Fibroblast of lung (primary cell): ENCODE results near the gene CGNL1.
A peak's percentile ranks its signal among the peaks of the same experiment; 100 is the strongest.

Experiments
- EZH2 ChIP-seq: IDR thresholded peaks from 2 replicates; pipeline ENCODE4 v1.5.1; 2012; ENCODE audit warnings: low read length, control low read depth, mild to moderate bottlenecking; ENCODE audit errors: missing control alignments
- TF ChIP-seq, protein P1 (sequence below), 2 donors: IDR thresholded peaks in 1 of 2; conservative IDR thresholded peaks in 1 of 2; 1 replicate in 1 of 2; 2 replicates in 1 of 2; pipeline ENCODE4 v1.5.1; 2011 to 2012; ENCODE audit warnings: low read length in 2 of 2, control low read depth in 1 of 2, inconsistent platforms in 1 of 2, low read depth in 1 of 2, mild to moderate bottlenecking in 1 of 2

GRCh38 chr15:57541805-57542504 is 165.7 kb downstream of the CGNL1 start:
- TF ChIP-seq, protein P1, sequence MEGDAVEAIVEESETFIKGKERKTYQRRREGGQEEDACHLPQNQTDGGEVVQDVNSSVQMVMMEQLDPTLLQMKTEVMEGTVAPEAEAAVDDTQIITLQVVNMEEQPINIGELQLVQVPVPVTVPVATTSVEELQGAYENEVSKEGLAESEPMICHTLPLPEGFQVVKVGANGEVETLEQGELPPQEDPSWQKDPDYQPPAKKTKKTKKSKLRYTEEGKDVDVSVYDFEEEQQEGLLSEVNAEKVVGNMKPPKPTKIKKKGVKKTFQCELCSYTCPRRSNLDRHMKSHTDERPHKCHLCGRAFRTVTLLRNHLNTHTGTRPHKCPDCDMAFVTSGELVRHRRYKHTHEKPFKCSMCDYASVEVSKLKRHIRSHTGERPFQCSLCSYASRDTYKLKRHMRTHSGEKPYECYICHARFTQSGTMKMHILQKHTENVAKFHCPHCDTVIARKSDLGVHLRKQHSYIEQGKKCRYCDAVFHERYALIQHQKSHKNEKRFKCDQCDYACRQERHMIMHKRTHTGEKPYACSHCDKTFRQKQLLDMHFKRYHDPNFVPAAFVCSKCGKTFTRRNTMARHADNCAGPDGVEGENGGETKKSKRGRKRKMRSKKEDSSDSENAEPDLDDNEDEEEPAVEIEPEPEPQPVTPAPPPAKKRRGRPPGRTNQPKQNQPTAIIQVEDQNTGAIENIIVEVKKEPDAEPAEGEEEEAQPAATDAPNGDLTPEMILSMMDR (conservative IDR thresholded peaks at IDR 0.05 in 1 of 2, IDR thresholded peaks at IDR 0.05 in 1 of 2; ENCODE audit: low read depth in 1 of 2, low read length in 2 of 2) = peak; percentile 88 to 94
- no peak for TF ChIP-seq EZH2
